Upper lobe of left lung (tissue), 4 donors: ENCODE results near the gene UBE4B.

Source experiments
- POLR2A ChIP-seq, 4 donors: fragments of 450-650 bp; IDR thresholded peaks; one replicate each; pipeline ENCODE4 v1.5.1; 2016 to 2017; ENCODE audit warnings: antibody characterized with exemption in 4 of 4, mild to moderate bottlenecking in 2 of 4
- POLR2AphosphoS5 ChIP-seq, 2 donors: sonication (generic); formaldehyde crosslinking; IDR thresholded peaks; one replicate each; pipeline ENCODE4 v1.5.1; 2017; ENCODE audit warnings: antibody characterized with exemption in 2 of 2
- TF ChIP-seq, protein P1 (sequence below), 6 experiments: fragments of 450-650 bp in 4 of 6; fragments of 200-600 bp in 2 of 6; sonication (generic) in 2 of 6; IDR thresholded peaks; one replicate each; pipeline ENCODE4 v1.5.1; 2016 to 2019; ENCODE audit warnings: antibody characterized with exemption in 6 of 6

DNA sequence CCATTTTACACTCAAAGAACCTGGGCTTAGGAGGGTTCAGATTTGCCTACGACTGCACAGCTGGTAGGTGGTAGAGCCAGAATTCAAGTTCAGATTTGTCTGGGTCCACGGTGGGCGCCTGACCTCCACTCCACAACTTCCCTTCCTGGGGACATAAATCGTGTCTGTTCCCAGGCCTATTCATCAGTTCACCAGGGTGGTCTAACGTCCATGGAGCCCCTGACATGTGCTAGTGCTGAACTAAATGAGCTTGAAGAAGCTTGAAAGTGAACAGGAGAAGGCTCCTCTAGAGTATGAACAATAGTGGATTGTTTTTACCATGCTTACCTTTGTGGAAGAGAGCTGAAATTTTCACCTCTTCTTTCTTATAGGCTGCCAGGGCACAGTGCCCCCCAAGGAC, 145.1 kb downstream of the UBE4B start:
- TF ChIP-seq POLR2A (IDR thresholded peaks at IDR 0.05) (no peak), POLR2AphosphoS5 (IDR thresholded peaks at IDR 0.05) (no peak)
- TF ChIP-seq, protein P1, sequence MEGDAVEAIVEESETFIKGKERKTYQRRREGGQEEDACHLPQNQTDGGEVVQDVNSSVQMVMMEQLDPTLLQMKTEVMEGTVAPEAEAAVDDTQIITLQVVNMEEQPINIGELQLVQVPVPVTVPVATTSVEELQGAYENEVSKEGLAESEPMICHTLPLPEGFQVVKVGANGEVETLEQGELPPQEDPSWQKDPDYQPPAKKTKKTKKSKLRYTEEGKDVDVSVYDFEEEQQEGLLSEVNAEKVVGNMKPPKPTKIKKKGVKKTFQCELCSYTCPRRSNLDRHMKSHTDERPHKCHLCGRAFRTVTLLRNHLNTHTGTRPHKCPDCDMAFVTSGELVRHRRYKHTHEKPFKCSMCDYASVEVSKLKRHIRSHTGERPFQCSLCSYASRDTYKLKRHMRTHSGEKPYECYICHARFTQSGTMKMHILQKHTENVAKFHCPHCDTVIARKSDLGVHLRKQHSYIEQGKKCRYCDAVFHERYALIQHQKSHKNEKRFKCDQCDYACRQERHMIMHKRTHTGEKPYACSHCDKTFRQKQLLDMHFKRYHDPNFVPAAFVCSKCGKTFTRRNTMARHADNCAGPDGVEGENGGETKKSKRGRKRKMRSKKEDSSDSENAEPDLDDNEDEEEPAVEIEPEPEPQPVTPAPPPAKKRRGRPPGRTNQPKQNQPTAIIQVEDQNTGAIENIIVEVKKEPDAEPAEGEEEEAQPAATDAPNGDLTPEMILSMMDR (IDR thresholded peaks at IDR 0.05), result no peak
